HCT116 (cell line): Measurements from ENCODE around the gene TMEM117. TPM values are rescaled to one million over a fixed set of nuclear protein-coding genes. Genes with fewer than 3 reads are reported as not detected.

Experiments
- ATAC-seq: fragments of 200-7000 bp; cut with Tn5 transposase; 2 replicates; pipeline ENCODE4 v1.9.1; 2020; ENCODE audit warnings: mild to moderate bottlenecking, moderate library complexity
- BruUV-seq: library from RNA; stranded (reverse); fragments of 400-500 nt; replicated peaks from 2 replicates; lab custom pipeline; 2021; lab: Mats Ljungman, UMichigan
- CTCF ChIA-PET: fragments of 300-600 bp; sonication (Branson Sonifier 250); formaldehyde crosslinking; loops from one replicate; lab custom pipeline; 2021; ENCODE audit warnings: antibody characterized with exemption; lab: Charles Lee
- POLR2A ChIA-PET: fragments of 300-600, 350-600 bp; sonication (Branson Sonifier 250); formaldehyde crosslinking; loops from one replicate; lab custom pipeline; 2021; ENCODE audit warnings: antibody characterized with exemption; lab: Charles Lee
- RAD21 ChIA-PET, 2 experiments: fragments of 300-600 bp; sonication (Branson Sonifier 250); formaldehyde crosslinking; loops; one replicate each; lab custom pipeline; 2023; ENCODE audit warnings: low total read pairs in 2 of 2; ENCODE audit not compliant: uncharacterized antibody in 2 of 2, unreplicated experiment in 2 of 2, low non-redundant PET in 1 of 2; lab: Charles Lee
- DNase-seq: peaks from one replicate; pipeline ENCODE4 v3.0.0-alpha.2; 2010; ENCODE audit warnings: low read depth, low spot score
- H2AFZ ChIP-seq: fragments of 200-600 bp; shearing (Covaris generic), sonication (generic); 2 replicates; pipeline ENCODE4 v1.6.1; 2017; ENCODE audit warnings: low read depth, mixed run types, mixed read lengths, antibody characterized with exemption, low read length; ENCODE audit not compliant: poor library complexity, severe bottlenecking
- H3K27ac ChIP-seq: 2 replicates; pipeline ENCODE4 v1.5.1; 2012; ENCODE audit warnings: low read depth, low read length
- H3K27me3 ChIP-seq: fragments of 200-600 bp; sonication (generic); 2 replicates; pipeline ENCODE4 v1.6.1; 2016; ENCODE audit warnings: mixed run types, low read length, mixed read lengths; ENCODE audit not compliant: insufficient read depth
- H3K36me3 ChIP-seq, 2 experiments: fragments of 200-500 bp in 1 of 2; fragments of 200-600 bp in 1 of 2; sonication (Bioruptor generic) in 1 of 2; sonication (generic) in 1 of 2; 2 replicates each; pipeline versions ENCODE4 v1.5.1 to v1.6.1; 2014 to 2016; ENCODE audit warnings: low read length in 2 of 2, inconsistent platforms in 1 of 2, mixed read lengths in 1 of 2, mixed run types in 1 of 2; ENCODE audit not compliant: insufficient read depth in 2 of 2, control insufficient read depth in 1 of 2
- H3K4me1 ChIP-seq, 2 experiments: fragments of 200-600 bp in 1 of 2; sonication (generic) in 1 of 2; 2 replicates each; pipeline versions ENCODE4 v1.5.1 to v1.6.1; 2012 to 2017; ENCODE audit warnings: low read length in 2 of 2, inconsistent platforms in 1 of 2, mild to moderate bottlenecking in 1 of 2, mixed read lengths in 1 of 2, mixed run types in 1 of 2, moderate library complexity in 1 of 2; ENCODE audit not compliant: insufficient read depth in 2 of 2, control insufficient read depth in 1 of 2
- H3K4me2 ChIP-seq: fragments of 200-600 bp; sonication (generic); 2 replicates; pipeline ENCODE4 v1.6.1; 2017; ENCODE audit warnings: mixed run types, low read length, mixed read lengths
- H3K4me3 ChIP-seq, 2 experiments: fragments of 200-600 bp in 1 of 2; sonication (generic) in 1 of 2; replicated peaks in 1 of 2; 2 replicates each; pipeline ENCODE4 v1.5.1; 2011 to 2016; ENCODE audit warnings: low read length in 2 of 2, control low read depth in 1 of 2, low read depth in 1 of 2, mild to moderate bottlenecking in 1 of 2, mixed read lengths in 1 of 2, mixed run types in 1 of 2
- H3K79me2 ChIP-seq: fragments of 200-600 bp; sonication (generic); 2 replicates; pipeline ENCODE4 v1.6.1; 2017; ENCODE audit warnings: mild to moderate bottlenecking, mixed run types, low read length, moderate library complexity, mixed read lengths; ENCODE audit not compliant: insufficient read depth
- H3K9ac ChIP-seq: fragments of 200-600 bp; sonication (generic); 2 replicates; pipeline ENCODE4 v1.6.1; 2016; ENCODE audit warnings: low read length, mixed read lengths
- H3K9me2 ChIP-seq: fragments of 200-600 bp; sonication (generic), shearing (Covaris generic); 2 replicates; pipeline ENCODE4 v1.6.1; 2017; ENCODE audit warnings: mixed run types, mild to moderate bottlenecking, moderate library complexity; ENCODE audit not compliant: insufficient read depth
- H3K9me3 ChIP-seq, 2 experiments: fragments of 200-500 bp in 1 of 2; fragments of 200-600 bp in 1 of 2; sonication (Bioruptor generic) in 1 of 2; sonication (generic) in 1 of 2; 2 replicates each; pipeline ENCODE4 v1.6.1; 2014 to 2017; ENCODE audit warnings: low read length in 2 of 2, mixed read lengths in 2 of 2, inconsistent platforms in 1 of 2, low read depth in 1 of 2, mild to moderate bottlenecking in 1 of 2, mixed run types in 1 of 2, moderate library complexity in 1 of 2; ENCODE audit not compliant: control insufficient read depth in 1 of 2, insufficient read depth in 1 of 2
- H4K20me1 ChIP-seq: fragments of 200-600 bp; sonication (generic), shearing (Covaris generic); 2 replicates; pipeline ENCODE4 v1.6.1; 2017; ENCODE audit warnings: mixed run types, mild to moderate bottlenecking, moderate library complexity; ENCODE audit not compliant: insufficient read depth
- ATF3 ChIP-seq: IDR thresholded peaks from 2 replicates; pipeline ENCODE4 v1.6.1; 2012
- CBX3 ChIP-seq: IDR thresholded peaks from 2 replicates; pipeline ENCODE4 v1.6.1; 2012; ENCODE audit warnings: low read depth
- CEBPB ChIP-seq: IDR thresholded peaks from 2 replicates; pipeline ENCODE4 v1.6.1; 2012; ENCODE audit warnings: low read depth
- CTCF ChIP-seq, 3 experiments: fragments of 200-600 bp in 1 of 3; sonication (generic) in 1 of 3; IDR thresholded peaks in 2 of 3; conservative IDR thresholded peaks in 1 of 3; 2 replicates each; pipeline ENCODE4 v1.5.1; 2012 to 2017; ENCODE audit warnings: low read depth in 2 of 3, low read length in 2 of 3, antibody characterized with exemption in 1 of 3, borderline replicate concordance in 1 of 3, control low read depth in 1 of 3, mild to moderate bottlenecking in 1 of 3, mixed read lengths in 1 of 3, mixed run types in 1 of 3, moderate library complexity in 1 of 3; ENCODE audit not compliant: insufficient read depth in 1 of 3
- EGR1 ChIP-seq: IDR thresholded peaks from 2 replicates; pipeline ENCODE4 v1.6.1; 2012; ENCODE audit warnings: low read depth
- EZH2 ChIP-seq: fragments of 200-600 bp; sonication (generic); IDR thresholded peaks from 2 replicates; pipeline ENCODE4 v1.6.1; 2017; ENCODE audit warnings: antibody characterized with exemption, mixed run types
- EZH2phosphoT487 ChIP-seq: fragments of 200-600 bp; IDR thresholded peaks from 2 replicates; pipeline ENCODE4 v1.6.1; 2018; ENCODE audit warnings: antibody characterized with exemption, borderline replicate concordance
- FOSL1 ChIP-seq: IDR thresholded peaks from 2 replicates; pipeline ENCODE4 v1.6.1; 2012; ENCODE audit warnings: low read depth
- JUND ChIP-seq: IDR thresholded peaks from 2 replicates; pipeline ENCODE4 v1.6.1; 2012
- RAD21 ChIP-seq: IDR thresholded peaks from 2 replicates; pipeline ENCODE4 v1.6.1; 2012; ENCODE audit warnings: low read depth, mild to moderate bottlenecking
- SIN3A ChIP-seq: IDR thresholded peaks from 2 replicates; pipeline ENCODE4 v1.6.1; 2012; ENCODE audit warnings: low read depth
- SP1 ChIP-seq: IDR thresholded peaks from 2 replicates; pipeline ENCODE4 v1.6.1; 2012; ENCODE audit warnings: low read depth
- SRF ChIP-seq: IDR thresholded peaks from 2 replicates; pipeline ENCODE4 v1.6.1; 2012; ENCODE audit warnings: low read depth
- TCF7L2 ChIP-seq: IDR thresholded peaks from 2 replicates; pipeline ENCODE4 v1.7.0; 2011; ENCODE audit warnings: borderline replicate concordance, inconsistent platforms; ENCODE audit not compliant: insufficient read depth, insufficient read length; ENCODE audit errors: extremely low read depth
- YY1 ChIP-seq: IDR thresholded peaks from 2 replicates; pipeline ENCODE4 v1.6.1; 2011; ENCODE audit warnings: low read length, low read depth, moderate library complexity, mild to moderate bottlenecking; ENCODE audit not compliant: insufficient replicate concordance; ENCODE audit errors: extremely low read depth
- ZNF274 ChIP-seq: fragments of 200-500 bp; sonication (Bioruptor generic); IDR thresholded peaks from 2 replicates; pipeline ENCODE4 v1.6.1; 2014; ENCODE audit warnings: mild to moderate bottlenecking, low read depth, low read length, inconsistent platforms
- intact Hi-C: fragments of 100-400 bp; cut with micrococcal nuclease; formaldehyde crosslinking; loops from 2 replicates; pipeline ENCODE4 v1.10.0; 2022
- total RNA-seq: library from RNA; stranded (reverse); gene quantifications from one replicate; pipeline ENCODE4 v1.2.1, GENCODE V29; 2021; ENCODE audit not compliant: unreplicated experiment

TMEM117 gene
- total RNA-seq, 1 experiment from 2014 or later, result 3.6 TPM

- H3K79me2 ChIP-seq, result no peaks in the 10 kb centered on the region
- no peaks in the 10 kb centered on the region for H3K9me2 ChIP-seq
- no peaks in the 10 kb centered on the region for H3K4me1 ChIP-seq
- H3K27ac ChIP-seq, result no peak overlapping the region
- no TSS peak for BruUV-seq
- no peaks in the 10 kb centered on the region for H3K9me3 ChIP-seq
- no peak for ATAC-seq
- H3K27me3 ChIP-seq, result no peaks in the 10 kb centered on the region; the same call in 1 of the 2 replicates
- H3K4me3 ChIP-seq, result no peak overlapping the region
- DNase-seq, result no peak
- TF ChIP-seq RAD21 (no peak), CTCF (IDR thresholded peaks at IDR 0.05 in 2 of 3, conservative IDR thresholded peaks at IDR 0.05 in 1 of 3; ENCODE audit: borderline replicate concordance in 1 of 3, insufficient read depth in 1 of 3, low read depth in 2 of 3, low read length in 2 of 3) (no peak), JUND (no peak), FOSL1 (no peak), EGR1 (no peak), CEBPB (no peak), SRF (no peak), EZH2phosphoT487 (no peak), CBX3 (no peak), SP1 (no peak), YY1 (no peak), ZNF274 (no peak), EZH2 (no peak), SIN3A (no peak), ATF3 (no peak), TCF7L2 (no peak)
- RAD21 ChIA-PET, result no interaction called here
- H2AFZ ChIP-seq, result no peak overlapping the region
- H3K36me3 ChIP-seq, result no peaks in the 10 kb centered on the region
- no peak overlapping the region for H3K9ac ChIP-seq
- intact Hi-C loops, result no loop called here
- POLR2A ChIA-PET, result no interaction called here
- H3K4me2 ChIP-seq, result no peak overlapping the region
- no peaks in the 10 kb centered on the region for H4K20me1 ChIP-seq
- CTCF ChIA-PET, result no interaction called here
Observed at GRCh38 chr12:44036875-44037443, 201.1 kb downstream of the TMEM117 start.
